HuH-7.5 (cell line): Measurements from ENCODE around the gene RABEP1.
"Not testable (repeated sequence)": the region's sequence is repeated elsewhere in the genome, so short reads cannot be mapped to it uniquely, and the experiment has no call there.

Experiments used
- DNase-seq: peaks from one replicate; pipeline ENCODE4 v3.0.0; 2011; ENCODE audit warnings: low spot score

Gene RABEP1

DNA sequence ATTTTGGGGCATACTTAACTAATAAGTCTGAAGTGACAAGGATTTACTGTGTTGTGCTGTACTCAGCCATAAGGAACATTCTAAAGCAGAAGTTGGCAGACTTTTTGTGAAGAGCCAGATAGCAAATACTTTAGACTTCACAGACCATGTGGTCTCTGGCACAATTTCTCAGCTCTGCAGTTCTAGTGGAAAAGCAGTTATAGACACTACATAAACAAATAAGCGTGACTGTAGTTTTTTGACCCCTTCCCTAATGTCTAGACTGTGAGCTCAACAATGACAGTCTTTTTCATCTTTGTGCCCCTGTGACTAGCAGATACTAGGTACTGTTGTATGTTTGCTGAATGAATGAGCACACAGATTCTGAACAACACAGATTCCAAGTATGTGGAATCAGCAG is 142.8 kb downstream of the RABEP1 start:
- DNase-seq = no peak

DNA sequence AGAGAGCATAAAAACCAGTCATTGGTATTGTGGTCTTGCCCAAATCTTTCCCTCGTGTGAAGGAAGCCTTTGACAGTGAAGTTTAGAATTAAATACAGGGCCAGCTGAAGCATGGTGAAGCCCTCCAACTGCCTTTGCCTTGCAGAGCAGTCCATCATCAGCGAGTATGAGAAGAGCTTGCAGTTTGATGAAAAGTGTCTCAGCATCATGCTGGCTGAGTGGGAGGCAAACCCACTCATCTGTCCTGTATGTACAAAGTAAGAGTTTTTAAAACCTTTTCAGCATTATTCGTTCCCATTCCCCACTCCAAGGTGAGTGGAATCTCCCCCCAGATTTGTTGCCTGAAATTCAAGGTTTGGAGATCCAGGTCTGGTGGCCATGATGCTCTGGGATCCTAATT is 143.7 kb downstream of the RABEP1 start:
- DNase-seq = no peak

DNA sequence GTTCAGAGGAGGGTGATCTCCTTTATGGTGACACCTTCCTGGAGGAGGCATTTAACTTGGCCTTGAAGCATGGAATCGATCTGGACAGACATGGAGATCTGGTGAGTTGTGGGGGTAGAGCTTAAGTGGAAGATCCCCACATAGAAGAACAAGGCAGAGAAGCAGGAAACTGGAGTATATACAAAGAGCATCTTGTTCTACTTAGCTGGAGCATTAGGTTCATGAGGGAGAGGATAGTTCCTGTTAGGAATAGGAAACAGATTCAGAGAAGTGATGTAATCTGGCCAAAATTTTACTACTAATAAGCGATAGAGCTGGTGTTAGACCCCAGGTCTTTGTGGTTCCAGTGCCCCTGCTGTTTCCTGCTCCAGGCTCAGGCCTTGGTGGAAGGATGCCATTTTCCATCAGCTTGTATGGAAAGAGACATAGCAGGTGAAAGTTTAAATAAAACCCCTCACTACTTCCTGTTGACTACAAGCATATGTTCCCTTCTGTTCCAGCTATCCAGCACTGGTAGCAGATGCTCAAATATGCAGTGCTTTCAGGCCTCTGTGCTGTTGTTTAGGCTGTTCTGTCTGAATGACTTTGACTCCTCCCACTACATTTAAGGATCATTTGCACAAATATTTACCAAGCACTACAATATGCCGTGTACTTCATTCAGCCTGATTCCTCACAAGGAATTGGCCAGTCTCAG is 147.3 kb downstream of the RABEP1 start:
- no peak for DNase-seq

DNA sequence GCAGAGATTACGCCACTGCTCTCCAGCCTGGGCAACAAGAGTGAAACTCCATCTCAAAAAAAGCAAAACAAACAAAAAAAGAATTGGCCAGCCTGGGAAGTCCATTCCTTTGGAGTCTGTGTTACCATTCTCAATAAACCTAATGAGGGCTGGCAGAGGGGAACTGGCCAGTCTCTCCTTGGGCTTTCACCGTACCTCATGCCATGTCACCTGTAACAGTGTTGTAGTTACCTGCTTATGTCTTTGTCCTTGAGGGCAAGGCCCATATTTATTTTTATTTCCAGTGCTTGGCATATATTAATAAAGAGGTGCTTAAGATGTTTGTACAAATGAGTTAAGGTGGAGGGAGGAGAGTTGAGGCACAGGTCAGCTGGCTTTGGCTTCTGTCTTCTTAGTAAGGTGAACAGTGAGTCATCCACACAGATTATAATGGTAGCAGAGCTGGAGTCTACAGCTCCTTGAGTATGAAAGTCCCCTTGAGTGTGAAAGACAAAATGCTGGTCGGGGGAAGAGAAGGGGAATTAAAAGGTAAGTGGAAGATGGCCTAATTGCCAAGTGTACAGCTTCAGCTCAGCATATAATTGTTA is 148.4 kb downstream of the RABEP1 start:
- no peak for DNase-seq

DNA sequence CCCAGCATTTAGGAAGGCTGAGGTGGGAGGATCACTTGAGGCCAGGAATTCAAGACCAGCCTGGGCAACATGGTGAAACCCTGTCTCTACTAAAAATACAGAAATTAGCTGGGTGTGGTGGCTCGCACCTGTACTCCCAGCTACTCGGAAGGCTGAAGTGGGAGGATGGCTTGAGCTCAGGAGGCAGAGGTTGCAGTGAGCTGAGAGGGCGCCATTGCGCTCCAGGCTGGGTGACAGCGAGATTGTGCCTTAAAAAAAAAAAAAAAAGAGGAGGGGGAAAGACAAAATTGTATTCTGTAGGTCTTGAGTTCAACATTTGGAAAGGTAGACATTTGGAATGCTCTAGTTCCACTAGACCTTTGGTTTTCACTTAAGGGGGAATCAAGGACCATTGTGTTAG is 149.2 kb downstream of the RABEP1 start:
- not testable (repeated sequence) for DNase-seq

DNA sequence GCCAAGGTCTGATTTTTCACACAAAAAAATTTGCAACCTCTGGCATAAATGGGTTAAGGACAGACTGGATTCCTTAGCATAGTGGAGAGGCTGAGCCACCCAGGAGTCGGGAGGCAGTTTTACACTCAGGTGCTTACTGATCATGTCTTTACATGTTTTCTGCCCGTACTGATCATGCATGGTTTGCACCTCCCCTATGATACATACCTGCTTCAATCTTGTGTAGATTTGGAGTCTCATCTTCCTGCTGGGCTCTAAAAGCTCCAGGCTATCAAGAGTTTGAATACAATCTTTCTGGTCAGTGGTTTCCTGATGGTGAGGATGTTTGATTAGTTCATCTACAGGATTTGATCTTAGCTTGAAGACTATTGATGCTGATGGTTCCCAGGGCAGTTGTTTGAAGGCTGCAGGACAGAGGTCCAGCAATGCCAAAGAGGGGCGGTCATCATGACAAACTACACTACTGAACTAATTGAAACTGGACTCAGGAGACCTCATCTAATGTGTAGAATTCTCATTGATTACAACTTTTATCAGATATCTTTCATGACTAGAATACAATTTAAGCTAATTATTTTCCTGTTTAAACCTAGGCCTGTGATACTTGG is 150.0 kb downstream of the RABEP1 start:
- no peak for DNase-seq

DNA sequence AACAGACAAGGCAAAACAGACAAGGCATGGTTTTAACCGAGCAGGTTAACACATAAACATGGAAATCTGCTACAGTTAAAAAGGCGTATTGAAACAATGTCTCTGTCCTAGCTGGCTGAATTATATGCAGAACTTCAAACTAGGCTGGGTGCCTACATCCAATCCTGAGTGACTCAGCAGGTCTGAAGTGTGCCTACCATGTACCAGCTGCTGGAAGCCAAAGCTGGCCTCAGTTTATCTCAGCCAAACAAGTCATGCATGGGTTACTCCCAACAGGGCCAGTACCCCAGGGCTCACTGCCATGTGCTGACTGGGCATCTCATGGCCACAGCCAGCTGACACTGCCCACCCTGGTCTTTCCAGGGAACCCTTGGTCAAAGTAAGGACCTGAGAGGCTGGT is 152.9 kb downstream of the RABEP1 start:
- DNase-seq = no peak
